Activated naive CD8-positive, alpha-beta T cell (primary cell): Measurements from ENCODE around the gene RHEB.

Experiments
- H3K27ac Mint-ChIP-seq: one replicate; pipeline ENCODE4 v1.8.0; 2021; ENCODE audit warnings: mixed read lengths
- H3K27me3 Mint-ChIP-seq: one replicate; pipeline ENCODE4 v1.8.0; 2021; ENCODE audit warnings: mixed read lengths
- H3K36me3 Mint-ChIP-seq: one replicate; pipeline ENCODE4 v1.8.0; 2021; ENCODE audit warnings: mixed read lengths
- H3K4me1 Mint-ChIP-seq: one replicate; pipeline ENCODE4 v1.8.0; 2021; ENCODE audit warnings: low read depth, mixed read lengths
- H3K4me3 Mint-ChIP-seq: one replicate; pipeline ENCODE4 v1.8.0; 2021; ENCODE audit warnings: mild to moderate bottlenecking, mixed read lengths
- H3K9me3 Mint-ChIP-seq: one replicate; pipeline ENCODE4 v1.8.0; 2021; ENCODE audit warnings: low read depth, mixed read lengths

The RHEB gene

DNA sequence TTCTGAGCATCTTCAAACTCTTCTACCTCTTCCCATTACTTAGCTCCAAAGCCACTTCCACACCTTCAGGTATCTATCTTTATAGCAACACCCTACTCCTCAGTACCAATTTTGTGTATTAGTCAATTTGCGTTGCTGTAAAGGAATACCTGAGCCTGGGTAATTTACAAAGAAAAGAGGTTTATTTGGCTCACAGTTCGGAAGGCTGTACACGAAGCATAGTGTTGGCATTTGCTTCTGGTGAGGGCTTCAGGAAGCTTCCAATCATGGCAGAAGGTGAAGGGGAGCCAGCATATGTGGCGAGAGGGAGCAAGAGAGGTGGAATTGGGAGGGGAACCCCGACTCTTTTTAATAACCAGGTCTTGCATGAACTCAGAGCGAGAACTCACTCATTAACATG lies 62.2 kb downstream of the RHEB start:
- H3K27me3 Mint-ChIP-seq: peaks cover 6% of the 10 kb centered on the region
- peaks cover under 1% of the 10 kb centered on the region for H3K36me3 Mint-ChIP-seq
- H3K4me1 Mint-ChIP-seq: no peaks in the 10 kb centered on the region
- H3K4me3 Mint-ChIP-seq: no peak overlapping the region
- no peak overlapping the region for H3K27ac Mint-ChIP-seq
- H3K9me3 Mint-ChIP-seq: peaks cover 1% of the 10 kb centered on the region

DNA sequence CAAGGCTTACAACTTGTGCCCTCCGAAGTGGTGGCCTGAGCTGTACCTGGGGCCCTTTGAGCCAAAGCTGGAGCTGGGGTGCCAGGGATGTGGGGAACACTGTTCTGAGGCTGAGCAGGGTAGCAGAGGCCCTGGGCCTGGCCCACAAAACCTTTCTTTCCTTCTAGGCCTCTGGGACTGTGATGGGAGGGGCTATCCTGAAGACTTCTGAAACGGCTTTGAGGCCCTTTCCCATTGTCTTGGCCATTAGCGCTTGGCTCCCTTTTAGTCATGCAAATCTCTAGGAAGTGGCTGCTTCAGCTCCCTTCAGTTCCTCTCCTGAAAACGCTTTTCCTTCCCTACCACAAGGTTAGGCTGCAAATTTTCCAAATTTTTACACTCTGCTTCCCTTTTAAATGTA lies 62.9 kb downstream of the RHEB start:
- Mint-ChIP-seq H3K4me3 (no peak overlapping the region), H3K9me3 (no peaks in the 10 kb centered on the region), H3K4me1 (no peaks in the 10 kb centered on the region), H3K27me3 (peaks cover 6% of the 10 kb centered on the region), H3K36me3 (no peaks in the 10 kb centered on the region), H3K27ac (no peak overlapping the region)

DNA sequence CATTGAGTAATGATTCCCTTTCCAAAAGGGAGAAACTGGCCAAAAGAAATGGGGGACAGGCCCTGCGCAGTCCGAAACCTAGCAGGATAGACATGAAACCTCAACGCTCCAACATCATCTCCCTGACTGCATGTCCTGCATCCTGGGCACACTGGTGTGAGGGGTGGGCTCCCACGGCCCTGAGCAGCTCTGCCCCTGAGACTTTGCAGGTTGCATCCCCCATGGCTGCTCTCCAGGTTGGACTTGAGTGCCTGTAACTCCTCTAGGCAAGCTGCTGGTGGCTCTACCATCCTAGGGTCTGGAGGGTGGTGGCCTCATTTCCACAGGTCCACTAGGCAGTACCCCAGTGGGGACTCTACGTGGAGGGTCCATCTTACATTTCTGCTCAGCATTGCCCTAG lies 63.4 kb downstream of the RHEB start:
- H3K4me1 Mint-ChIP-seq: no peaks in the 10 kb centered on the region
- no peaks in the 10 kb centered on the region for H3K36me3 Mint-ChIP-seq
- no peak overlapping the region for H3K4me3 Mint-ChIP-seq
- no peak overlapping the region for H3K27ac Mint-ChIP-seq
- H3K27me3 Mint-ChIP-seq: peaks cover 6% of the 10 kb centered on the region
- no peaks in the 10 kb centered on the region for H3K9me3 Mint-ChIP-seq

DNA sequence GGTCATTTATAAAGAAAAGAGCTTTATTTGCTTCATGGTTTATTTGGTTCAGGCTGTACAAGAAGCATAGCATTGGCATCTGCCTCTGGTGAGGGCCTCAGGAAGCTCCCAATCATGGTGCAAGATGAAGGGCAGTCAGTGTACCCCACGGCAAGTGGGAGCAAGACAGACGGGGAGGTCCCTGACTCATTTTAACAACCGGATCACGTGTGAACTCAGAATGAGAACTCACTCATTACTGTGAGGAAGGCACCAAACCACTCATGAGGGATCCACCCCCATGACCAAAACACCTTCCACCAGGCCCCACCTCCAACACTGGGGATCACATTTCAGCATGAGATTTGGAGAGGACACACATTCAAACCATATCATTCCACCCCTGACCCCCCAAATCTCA lies 64.0 kb downstream of the RHEB start:
- H3K36me3 Mint-ChIP-seq: no peaks in the 10 kb centered on the region
- H3K4me3 Mint-ChIP-seq: no peak overlapping the region
- peaks cover 6% of the 10 kb centered on the region for H3K27me3 Mint-ChIP-seq
- H3K27ac Mint-ChIP-seq: no peak overlapping the region
- no peaks in the 10 kb centered on the region for H3K9me3 Mint-ChIP-seq
- H3K4me1 Mint-ChIP-seq: no peaks in the 10 kb centered on the region

DNA sequence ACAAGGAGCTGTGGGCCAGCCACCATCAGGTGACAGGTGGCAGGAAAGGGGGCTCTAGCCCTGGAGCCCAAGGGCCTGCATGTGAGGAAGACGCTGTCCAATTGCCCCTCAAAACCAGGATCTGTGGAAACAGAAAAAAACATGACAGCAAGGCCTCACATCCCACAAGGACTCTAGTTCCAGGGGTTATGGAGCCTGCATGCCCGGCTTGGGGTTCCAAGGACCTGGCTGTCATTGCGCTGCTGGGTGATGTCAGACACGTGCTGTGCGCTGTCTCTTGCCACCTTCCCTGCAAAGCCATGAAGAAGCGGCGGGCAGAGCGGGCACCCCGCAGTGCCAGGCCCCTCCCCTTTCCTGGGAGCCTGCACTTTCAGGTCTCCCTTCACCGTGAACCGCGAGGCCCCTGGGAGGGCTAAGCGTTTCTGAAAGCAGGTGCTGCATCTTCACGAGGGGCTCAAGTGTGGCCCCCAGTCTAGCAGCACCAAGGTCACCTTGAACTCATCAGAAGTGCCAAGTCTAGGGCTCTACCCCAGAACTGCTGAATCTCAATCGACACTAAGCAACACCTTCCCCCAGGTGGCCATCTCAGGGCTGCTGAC lies 64.7 kb downstream of the RHEB start:
- no peaks in the 10 kb centered on the region for H3K4me1 Mint-ChIP-seq
- H3K27me3 Mint-ChIP-seq: peaks cover 2% of the 10 kb centered on the region
- H3K4me3 Mint-ChIP-seq: no peak overlapping the region
- H3K36me3 Mint-ChIP-seq: no peaks in the 10 kb centered on the region
- H3K9me3 Mint-ChIP-seq: no peaks in the 10 kb centered on the region
- no peak overlapping the region for H3K27ac Mint-ChIP-seq

DNA sequence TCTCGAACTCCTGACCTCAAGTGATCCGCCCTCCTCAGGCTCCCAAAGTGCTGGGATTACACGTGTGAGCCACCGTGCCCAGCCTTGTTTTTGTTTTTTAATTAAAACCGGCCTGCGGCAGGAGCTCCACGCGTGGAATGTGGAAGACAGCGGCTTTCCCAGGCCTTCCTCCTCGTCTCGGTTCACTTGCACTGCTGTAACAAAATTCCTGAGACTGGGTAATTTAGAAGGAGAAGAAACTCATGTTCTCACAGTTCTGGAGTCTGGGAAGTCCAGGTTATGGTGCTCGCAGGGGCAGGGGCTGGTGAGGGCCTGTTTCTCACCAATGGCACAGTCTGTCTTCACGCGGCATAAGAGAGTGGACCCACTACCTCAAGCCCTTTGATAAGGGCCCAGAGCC lies 65.4 kb downstream of the RHEB start:
- no peaks in the 10 kb centered on the region for H3K36me3 Mint-ChIP-seq
- H3K27ac Mint-ChIP-seq: no peak overlapping the region
- no peak overlapping the region for H3K4me3 Mint-ChIP-seq
- H3K27me3 Mint-ChIP-seq: peaks cover 3% of the 10 kb centered on the region
- H3K9me3 Mint-ChIP-seq: no peaks in the 10 kb centered on the region
- peaks cover 3% of the 10 kb centered on the region for H3K4me1 Mint-ChIP-seq

DNA sequence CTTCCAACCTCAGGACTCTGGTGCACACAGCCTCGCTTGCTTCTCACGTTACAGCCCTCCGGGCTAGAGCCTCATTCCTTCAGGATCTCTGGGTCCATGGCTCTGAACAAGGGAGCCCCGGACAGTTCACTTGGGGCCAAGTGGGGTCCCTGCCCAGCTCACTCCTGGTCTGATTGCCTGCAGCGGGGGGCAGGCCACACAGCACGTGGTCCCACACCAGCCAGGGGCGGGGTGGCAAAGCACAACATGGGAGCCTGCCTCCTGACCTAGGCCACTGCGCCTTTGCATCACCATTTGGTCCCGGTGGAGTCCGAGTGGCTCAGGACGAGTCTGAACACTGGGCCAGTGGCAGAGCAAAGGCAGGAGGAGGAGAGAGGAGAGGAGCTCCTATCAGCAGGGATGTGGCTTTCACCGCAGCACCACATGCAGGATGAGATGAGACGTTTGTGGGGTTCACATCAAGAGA lies 66.3 kb downstream of the RHEB start:
- Mint-ChIP-seq H3K9me3 (no peaks in the 10 kb centered on the region), H3K36me3 (no peaks in the 10 kb centered on the region), H3K4me3 (no peak overlapping the region), H3K27ac (no peak overlapping the region), H3K27me3 (peaks cover 3% of the 10 kb centered on the region), H3K4me1 (peaks cover 3% of the 10 kb centered on the region)

DNA sequence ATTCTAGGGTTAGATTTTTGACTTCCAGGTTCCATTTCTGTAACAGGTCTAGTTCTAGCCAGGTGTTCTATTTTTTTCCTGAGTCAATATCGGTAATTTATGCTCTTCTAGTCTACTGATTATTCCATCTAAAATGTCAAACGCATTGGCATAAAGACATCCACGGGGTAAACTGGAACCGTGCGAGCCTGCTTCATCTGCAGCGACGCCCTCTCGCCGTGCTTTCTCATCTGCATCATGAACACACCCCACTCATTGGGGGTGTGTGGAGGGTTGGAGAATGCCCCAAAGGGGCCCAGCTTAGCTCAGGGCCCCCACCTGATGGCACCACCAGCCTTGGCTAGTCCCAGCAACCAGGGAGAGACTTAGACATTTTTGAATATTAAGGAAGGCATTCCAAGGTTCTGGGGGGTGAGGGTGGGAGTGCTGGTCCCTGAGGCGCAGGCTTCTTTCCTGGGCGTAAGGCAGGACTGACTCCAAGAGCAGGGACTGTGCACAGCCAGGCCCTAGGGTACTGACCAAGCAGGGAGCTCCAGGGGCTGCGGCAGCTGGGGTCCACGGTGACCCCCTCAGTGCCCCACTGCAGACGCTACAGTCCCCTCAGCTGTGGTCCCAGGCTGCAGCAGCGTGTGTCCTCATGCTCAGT lies 66.9 kb downstream of the RHEB start:
- Mint-ChIP-seq H3K9me3 (no peaks in the 10 kb centered on the region), H3K4me1 (peaks cover 3% of the 10 kb centered on the region), H3K36me3 (no peaks in the 10 kb centered on the region), H3K27me3 (peaks cover 3% of the 10 kb centered on the region), H3K27ac (no peak overlapping the region), H3K4me3 (no peak overlapping the region)

DNA sequence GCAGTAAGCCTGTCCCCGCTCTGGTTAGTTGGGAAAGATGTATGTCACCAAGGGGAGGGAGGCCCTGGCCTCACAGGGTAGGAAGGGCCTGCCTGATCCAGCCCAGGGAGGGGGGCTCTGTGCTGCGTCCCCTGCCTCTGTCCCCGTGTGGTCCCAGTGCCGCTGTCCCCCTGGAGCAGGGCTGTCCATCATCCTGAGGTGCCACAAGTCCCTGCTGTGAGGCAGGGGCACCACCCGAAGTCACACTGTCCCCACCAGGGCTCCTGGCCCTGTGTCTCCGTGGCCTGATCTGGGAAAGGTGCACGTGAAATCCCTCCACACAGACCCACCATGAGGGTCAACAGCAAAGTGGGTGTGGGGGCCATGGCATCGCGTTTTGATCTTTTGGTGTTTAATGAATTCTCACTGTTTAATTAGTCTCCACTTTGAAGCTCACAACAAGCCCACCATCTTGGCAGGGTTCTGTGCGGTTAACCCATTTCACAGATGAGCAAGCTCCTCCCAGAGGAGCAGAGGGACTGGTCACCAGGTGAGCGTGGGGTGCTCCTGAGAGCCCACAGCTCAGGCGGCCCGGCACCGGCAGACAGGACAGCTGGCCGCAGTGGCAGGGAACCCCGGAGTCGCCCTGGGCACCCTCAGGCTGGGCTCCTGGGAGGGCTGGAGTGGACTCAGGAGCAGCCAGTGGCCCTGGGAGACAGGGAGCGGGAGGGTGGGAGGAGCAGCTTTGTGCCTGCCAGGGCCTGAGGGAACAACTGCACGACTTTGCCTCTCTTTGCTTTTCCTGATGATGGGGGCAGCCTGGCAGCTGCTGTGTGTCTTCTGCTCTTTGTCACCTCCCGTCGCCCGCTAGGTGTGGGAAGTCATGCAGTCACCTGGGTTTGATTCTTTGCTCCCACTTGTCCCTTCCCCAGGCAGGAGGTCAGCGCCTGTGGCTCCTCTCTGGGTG lies 67.8 kb downstream of the RHEB start:
- peaks cover 3% of the 10 kb centered on the region for H3K4me1 Mint-ChIP-seq
- no peaks in the 10 kb centered on the region for H3K9me3 Mint-ChIP-seq
- H3K27ac Mint-ChIP-seq: no peak overlapping the region
- no peaks in the 10 kb centered on the region for H3K36me3 Mint-ChIP-seq
- peaks cover 3% of the 10 kb centered on the region for H3K27me3 Mint-ChIP-seq
- no peak overlapping the region for H3K4me3 Mint-ChIP-seq

DNA sequence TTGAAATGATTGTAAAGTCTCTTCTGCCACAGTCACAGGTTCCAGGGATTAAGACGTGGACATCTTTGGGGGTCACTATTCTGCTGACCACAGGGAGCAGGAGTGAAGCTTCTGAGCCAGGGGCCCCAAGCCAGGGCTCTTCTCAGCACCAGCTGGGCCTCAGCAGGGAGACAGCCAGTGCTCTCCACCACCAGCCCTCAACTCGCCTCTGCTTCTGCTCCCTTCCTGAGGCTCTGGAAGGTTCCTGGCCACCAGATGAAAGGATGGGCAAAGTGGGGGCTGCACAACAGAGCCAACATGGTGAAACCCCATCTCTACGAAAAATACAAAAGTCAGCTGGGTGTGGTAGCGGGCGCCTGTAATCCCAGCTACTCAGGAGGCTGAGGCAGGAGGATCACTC lies 68.5 kb downstream of the RHEB start:
- H3K4me1 Mint-ChIP-seq: peaks cover 5% of the 10 kb centered on the region
- H3K36me3 Mint-ChIP-seq: no peaks in the 10 kb centered on the region
- H3K4me3 Mint-ChIP-seq: no peak overlapping the region
- H3K27me3 Mint-ChIP-seq: peaks cover 3% of the 10 kb centered on the region
- no peak overlapping the region for H3K27ac Mint-ChIP-seq
- no peaks in the 10 kb centered on the region for H3K9me3 Mint-ChIP-seq

DNA sequence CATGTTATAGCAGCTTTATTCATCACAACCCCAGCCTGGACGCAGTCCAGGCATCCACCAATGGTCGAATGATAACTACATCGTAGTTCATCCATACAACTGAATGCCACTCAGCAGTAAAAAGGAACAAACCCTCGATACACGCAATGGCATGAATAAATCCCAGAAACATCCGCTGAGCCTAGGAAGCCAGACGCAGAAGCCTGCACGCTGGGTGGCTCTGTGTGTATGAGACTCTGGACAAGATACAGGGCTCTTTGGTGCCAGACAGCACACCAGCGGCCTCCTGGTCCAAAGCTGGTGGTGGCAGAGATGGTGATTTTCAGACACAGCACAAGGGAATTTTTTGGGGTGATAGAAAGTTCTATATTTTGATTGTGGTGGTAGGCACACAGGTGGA lies 69.7 kb downstream of the RHEB start:
- H3K27ac Mint-ChIP-seq: no peak overlapping the region
- no peaks in the 10 kb centered on the region for H3K9me3 Mint-ChIP-seq
- no peaks in the 10 kb centered on the region for H3K36me3 Mint-ChIP-seq
- H3K27me3 Mint-ChIP-seq: peaks cover 3% of the 10 kb centered on the region
- peaks cover 9% of the 10 kb centered on the region for H3K4me1 Mint-ChIP-seq
- H3K4me3 Mint-ChIP-seq: no peak overlapping the region

DNA sequence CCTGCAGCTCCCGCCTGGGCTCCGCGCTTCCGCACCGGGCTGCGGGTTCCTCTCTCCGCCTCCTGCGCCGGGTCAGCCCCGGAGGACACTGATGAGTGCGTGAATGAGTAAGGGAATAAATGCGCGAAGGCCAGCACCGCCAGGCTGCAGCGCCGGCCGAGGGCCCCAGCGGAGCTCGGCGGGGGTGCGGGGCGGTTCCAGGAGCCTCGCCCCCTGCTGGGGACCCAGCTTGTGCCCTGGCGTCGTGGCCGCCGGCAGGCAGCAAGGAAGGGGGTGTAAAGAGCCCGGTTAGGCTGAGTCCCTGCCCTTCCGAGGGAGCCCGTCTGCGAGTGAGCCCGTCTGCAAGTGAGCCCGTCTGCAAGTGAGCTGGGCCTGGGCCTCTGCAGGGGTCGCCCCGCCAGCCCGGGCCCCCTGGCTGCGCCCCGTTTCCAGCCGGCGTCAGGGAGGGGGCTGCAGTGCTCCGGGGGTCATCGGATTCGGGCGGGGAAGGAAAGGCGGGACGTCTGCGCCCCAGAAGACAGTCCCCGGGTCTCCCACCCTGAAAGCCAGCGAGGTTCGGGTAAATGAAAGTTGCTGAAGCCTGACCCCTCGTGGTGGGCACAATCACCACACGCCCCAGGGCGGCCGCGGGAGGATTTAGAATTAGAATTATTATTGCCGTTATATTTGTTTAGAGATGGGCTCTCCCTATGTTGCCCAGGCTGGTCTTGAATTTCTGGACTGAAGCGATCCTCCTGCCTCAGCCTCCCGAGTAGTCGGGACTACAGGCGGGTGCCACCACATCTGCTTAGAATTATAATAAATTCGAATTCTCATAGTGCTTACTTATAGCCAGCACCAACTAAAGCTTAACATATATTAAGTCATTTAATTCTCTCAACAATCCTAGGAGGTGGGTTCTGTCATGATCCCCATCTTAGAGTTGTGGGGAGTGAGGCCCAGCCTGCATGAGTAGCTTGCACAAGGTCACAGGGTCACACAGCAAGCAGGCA lies 71.1 kb downstream of the RHEB start:
- Mint-ChIP-seq H3K27ac (no peak overlapping the region), H3K27me3 (peaks cover 3% of the 10 kb centered on the region), H3K9me3 (no peaks in the 10 kb centered on the region), H3K36me3 (no peaks in the 10 kb centered on the region), H3K4me1 (peaks cover 15% of the 10 kb centered on the region), H3K4me3 (peak overlapping the region; percentile 75)

DNA sequence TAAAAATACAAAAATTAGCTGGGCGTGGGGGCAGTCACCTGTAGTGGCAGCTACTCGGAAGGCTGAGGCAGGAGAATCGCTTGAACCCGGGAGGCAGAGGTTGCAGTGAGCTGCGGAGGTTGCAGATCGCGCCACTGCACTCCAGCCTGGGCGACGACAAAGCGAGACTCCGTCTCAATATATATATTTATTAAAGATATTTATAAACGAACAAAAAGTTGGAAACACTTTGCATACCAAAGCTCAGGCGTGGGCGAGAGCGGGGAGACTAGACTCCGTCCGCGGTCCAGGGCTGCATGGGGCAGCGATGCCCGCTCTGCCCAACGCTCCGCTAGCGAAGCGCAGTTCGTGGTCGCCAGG lies 71.8 kb downstream of the RHEB start:
- Mint-ChIP-seq H3K4me3 (peak overlapping the region; percentile 51), H3K4me1 (peaks cover 17% of the 10 kb centered on the region), H3K9me3 (no peaks in the 10 kb centered on the region), H3K27me3 (peaks cover 3% of the 10 kb centered on the region), H3K27ac (no peak overlapping the region), H3K36me3 (no peaks in the 10 kb centered on the region)

DNA sequence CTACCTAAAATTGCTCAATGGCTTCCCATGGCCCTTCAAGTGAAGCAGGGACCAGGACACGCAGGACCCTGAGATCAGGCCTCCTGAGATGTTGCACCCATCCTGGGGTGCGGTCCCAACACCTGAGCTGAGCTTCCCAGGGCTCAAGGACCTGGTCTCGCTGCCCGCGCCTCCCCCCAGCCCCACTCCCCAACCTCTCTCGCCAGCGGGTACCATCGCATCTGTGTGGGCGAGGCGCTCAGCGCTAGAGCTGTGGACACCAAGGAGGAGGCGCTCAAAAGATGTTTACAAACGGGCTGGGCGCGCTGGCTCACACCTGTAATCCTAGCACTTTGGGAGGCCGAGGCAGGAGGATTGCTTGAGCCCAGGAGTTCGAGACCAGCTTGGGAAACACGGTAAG lies 72.4 kb downstream of the RHEB start:
- H3K4me3 Mint-ChIP-seq: no peak overlapping the region
- H3K27ac Mint-ChIP-seq: no peak overlapping the region
- peaks cover 3% of the 10 kb centered on the region for H3K27me3 Mint-ChIP-seq
- no peaks in the 10 kb centered on the region for H3K9me3 Mint-ChIP-seq
- peaks cover 20% of the 10 kb centered on the region for H3K4me1 Mint-ChIP-seq
- H3K36me3 Mint-ChIP-seq: no peaks in the 10 kb centered on the region
